GM19035 (cell line): Measurements from ENCODE around the gene LRBA.
"Not testable (repeated sequence)": the region's sequence is repeated elsewhere in the genome, so short reads cannot be mapped to it uniquely, and the experiment has no call there.

ENCODE experiments used
- ATAC-seq: cut with Tn5 transposase; IDR thresholded peaks from one replicate; pipeline ENCODE4 v1.9.1; 2021; ENCODE audit not compliant: unreplicated experiment

Gene LRBA

GRCh38 chr4:150683775-150684350 is 331.2 kb downstream of the LRBA start:
- ATAC-seq, result no peak

GRCh38 chr4:150682126-150682525 is 333.0 kb downstream of the LRBA start:
- ATAC-seq, result no peak

GRCh38 chr4:150681063-150681462 is 334.0 kb downstream of the LRBA start:
- ATAC-seq, result no peak

GRCh38 chr4:150680651-150681050 is 334.4 kb downstream of the LRBA start:
- no peak for ATAC-seq

DNA sequence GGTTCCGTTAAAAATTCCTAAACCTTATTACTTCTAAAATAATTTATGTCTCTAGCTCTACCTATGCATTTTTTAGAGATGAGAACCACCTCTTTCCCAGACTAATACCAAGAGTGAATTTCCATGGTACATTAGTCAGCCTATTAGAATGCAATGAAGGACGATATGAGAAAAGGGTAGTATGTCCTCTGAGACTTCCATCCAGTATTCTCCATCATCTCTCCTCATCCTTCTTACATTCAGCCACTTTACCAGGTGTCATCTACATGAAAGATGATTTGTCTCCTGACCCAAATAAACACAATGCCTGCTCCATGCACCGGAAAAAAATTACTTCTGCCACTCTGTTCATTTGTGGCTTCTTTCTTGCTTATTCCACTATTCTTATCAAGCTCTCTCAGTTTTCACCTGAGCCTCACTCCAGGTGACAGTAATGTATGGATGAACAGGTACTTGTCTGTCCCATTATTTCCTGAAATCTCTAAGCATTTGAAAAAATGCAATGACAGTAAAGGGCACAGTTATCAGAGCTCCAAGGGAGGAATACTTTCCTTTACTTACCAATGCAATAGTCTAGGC is 335.2 kb downstream of the LRBA start:
- no peak for ATAC-seq

- ATAC-seq, result no peak
Measured at GRCh38 chr4:150679018-150679764, 335.9 kb downstream of the LRBA start.

DNA sequence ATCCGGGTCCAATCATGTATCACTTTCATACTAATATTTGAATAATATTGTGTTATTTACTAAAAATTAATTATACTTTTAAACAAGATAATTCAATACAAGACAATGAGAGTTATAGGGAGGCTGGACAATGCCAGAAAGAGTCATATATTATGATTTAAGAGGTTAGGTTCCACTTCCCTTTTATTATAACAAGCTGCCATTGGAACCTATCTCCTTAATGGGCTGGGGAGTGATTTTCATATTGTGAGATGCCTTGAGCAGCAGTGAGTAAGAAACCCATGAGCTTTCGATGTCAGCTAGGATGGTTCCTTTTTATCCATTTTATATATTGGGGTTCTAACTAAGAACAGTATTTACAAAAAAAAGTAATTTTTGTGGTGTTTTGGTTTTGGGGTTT is 341.3 kb downstream of the LRBA start:
- no peak for ATAC-seq

GRCh38 chr4:150668824-150669223 is 346.3 kb downstream of the LRBA start:
- ATAC-seq, result no peak

DNA sequence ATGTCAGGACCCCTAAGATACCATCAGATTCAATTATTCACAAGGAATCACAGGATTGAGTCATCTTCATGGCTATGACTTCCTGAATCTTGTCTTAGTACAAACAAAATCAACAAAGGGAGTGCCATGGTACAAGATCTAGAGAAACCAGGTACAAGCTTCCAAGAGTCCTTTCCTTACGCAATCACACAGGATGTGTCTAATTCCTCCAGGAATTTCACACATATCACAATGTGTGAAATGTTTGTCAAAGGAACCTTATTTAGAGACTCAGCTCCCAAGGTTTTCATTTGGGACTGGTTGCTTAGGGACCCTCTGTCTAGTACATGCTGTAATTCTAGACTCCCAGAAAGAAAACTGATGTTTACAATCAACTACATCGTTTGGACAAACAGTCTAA is 350.1 kb downstream of the LRBA start:
- no peak for ATAC-seq

GRCh38 chr4:150662686-150663085 is 352.4 kb downstream of the LRBA start:
- ATAC-seq, result no peak

GRCh38 chr4:150661551-150661950 is 353.5 kb downstream of the LRBA start:
- not testable (repeated sequence) for ATAC-seq

DNA sequence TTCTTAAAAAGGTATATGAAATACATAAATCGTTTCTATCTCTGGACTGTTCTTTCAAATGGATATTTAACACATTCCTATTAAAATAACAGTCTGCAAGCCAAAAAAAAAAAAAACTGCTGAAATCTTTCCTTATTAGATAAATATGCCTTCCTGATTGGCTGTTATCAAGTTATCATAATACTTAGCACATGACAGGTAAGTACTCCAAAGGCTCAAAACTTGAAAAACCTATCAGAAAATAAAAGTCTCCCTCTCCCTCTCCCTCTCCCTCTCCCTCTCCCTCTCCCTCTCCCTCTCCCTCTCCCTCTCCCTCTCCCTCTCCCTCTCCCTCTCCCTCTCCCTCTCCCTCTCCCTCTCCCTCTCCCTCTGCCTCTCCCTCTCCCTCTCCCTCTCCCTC is 356.8 kb downstream of the LRBA start:
- ATAC-seq, result not testable (repeated sequence)

DNA sequence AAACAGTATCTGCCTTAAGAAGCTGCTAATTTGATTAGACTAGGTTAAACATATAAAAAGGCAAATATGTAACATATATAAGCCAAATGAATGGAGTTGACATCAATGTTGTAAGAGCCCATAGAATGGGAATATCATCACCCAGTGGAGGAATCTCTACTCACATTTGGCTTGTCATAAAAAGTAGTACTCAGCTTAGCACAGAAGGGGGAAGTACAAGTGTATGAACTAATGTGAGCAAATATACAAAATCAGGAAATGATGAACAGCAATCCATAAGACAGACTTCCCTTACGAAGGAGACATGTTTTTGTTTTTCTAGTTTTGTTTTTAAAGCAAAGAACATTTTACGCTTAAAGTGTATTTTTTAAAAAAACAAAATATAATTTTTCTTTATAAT is 358.2 kb downstream of the LRBA start:
- ATAC-seq, result no peak

DNA sequence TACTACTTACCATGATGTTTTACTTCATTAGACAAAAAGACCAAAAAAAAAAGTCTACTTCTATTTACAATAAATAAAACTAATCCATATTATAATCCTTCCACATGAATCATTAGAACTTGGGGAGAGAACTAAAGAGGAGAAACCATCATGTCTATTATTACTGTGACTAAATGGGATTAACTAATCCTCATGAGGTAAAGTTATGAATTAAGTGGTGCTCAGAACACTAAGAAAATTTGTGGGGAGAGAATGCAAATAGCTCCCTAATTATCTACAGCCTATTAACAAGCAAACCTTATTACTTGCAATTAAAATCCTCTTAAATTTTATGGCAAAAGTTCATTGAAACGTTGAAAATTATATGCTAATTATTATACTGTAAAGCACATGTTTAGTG is 364.3 kb downstream of the LRBA start:
- no peak for ATAC-seq

- no peak for ATAC-seq
Measured at GRCh38 chr4:150648123-150648522, 367.0 kb downstream of the LRBA start.

DNA sequence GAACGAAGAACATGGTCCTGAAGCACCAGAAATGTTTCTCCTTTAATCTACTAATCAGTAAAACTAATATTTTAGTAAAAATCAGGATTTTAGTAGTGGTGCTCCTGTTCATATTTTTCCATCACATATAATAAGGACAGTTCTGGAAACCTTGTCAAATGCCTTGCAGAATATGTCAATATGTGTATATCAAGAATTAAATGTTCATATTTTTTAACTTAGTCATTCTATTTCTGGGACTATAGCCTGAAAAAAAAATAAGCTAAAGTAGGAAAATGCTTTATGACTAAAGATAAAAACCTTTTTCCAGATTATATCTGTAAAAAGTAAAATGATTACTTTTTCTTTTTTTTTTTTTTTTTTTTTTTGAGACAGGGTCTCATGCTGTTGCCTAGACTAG is 368.1 kb downstream of the LRBA start:
- no peak for ATAC-seq

DNA sequence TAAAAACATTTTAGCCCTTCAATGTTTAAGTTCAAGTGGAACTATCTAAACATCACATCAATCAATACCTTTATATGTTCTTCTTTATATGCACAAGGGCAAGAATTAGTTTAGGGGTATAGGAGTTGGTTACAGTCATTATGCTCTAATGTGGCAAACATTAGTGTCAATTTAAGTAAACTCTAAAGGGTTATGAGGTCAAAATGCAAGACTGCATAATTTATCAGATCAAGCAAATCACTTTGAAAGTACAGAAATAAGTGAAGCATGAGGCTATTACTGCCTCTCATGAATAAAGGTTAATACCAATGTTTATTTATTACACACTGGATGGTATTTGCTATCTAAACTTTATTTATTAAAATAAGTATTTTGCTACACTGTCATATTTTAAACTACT is 373.5 kb downstream of the LRBA start:
- no peak for ATAC-seq

DNA sequence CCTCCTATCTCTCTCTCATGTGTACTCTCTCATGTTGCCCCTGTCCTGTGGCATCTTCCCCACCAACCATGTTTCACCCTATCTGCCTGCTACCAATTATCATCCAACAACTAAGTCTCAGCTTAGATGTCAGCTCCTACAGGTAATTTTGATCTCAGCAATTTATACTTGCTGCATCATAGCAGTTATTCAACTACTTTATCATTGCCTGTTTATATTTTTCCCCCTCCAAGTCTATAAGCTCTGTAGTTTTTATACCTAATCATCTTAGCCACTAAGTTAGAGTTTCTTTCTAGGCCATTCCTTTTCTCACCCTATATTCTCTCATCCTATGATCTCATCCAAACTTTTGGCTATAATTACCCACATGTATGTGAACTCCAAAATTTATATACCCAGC is 382.4 kb downstream of the LRBA start:
- no peak for ATAC-seq

GRCh38 chr4:150628073-150628472 is 387.0 kb downstream of the LRBA start:
- no peak for ATAC-seq

DNA sequence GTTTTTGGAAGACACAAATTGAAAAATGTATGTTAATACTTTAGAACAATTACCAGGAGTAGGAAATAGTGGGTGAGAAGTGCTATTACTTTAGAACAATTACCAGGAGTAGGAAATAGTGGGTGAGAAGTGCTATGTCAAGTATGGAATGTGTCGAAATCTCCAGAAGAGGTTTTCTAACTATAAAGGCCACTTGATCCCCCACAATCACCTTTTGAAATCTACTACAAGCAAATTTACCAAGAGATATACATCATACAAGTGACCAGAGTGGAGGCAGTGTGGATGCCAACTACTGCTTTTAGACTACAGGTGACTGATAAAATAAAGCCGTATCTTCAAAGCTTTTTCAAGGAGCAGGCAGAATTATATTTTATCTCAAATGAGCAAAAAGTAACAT is 390.1 kb downstream of the LRBA start:
- ATAC-seq, result no peak

- ATAC-seq, result no peak
Measured at GRCh38 chr4:150624055-150624454, 391.0 kb downstream of the LRBA start.

GRCh38 chr4:150619042-150619441 is 396.0 kb downstream of the LRBA start:
- no peak for ATAC-seq

- ATAC-seq, result no peak
Measured at GRCh38 chr4:150609131-150609530, 406.0 kb downstream of the LRBA start.
